ENCODE results near the gene FRMD5.
A peak's percentile ranks its signal among the peaks of the same experiment; 100 is the strongest.

The FRMD5 gene

DNA sequence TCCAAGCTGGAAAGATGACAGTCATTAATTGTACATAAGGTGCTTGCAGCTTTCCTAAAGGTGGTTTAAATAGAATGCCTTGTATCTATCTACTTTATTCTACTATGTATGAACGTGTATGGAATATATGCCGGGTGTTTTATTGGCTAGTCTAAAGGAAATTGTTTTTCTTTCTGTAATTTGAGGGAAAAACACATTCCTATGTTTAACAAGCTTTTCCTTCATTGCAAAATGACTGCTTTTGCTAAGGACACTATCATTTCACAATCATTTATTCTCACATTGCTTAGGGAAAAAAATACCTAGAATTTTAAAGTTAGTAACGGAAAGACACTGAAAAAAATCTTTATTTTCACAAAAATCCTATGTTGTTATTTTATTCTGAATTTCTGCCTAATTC, 226.5 kb downstream of the FRMD5 start:
- Histone ChIP-seq H2AFZ (ENCODE audit: low read depth, low read length) (no peak overlapping the region), H2BK120ac (ENCODE audit: low read depth, low read length) (no peak overlapping the region), H3K18ac (ENCODE audit: low read depth in 1 of 2, low read length in 2 of 2) (no peak overlapping the region), H3K4ac (ENCODE audit: low read depth in 1 of 2, low read length in 2 of 2) (no peak overlapping the region), H2BK5ac (ENCODE audit: low read depth, low read length, poor library complexity, severe bottlenecking) (no peak overlapping the region), H3K9me3 (ENCODE audit: control insufficient read depth, low read length) (no peaks in the 10 kb centered on the region), H4K91ac (ENCODE audit: low read length) (no peak overlapping the region), H3K14ac (ENCODE audit: low read length in 2 of 2) (no peak overlapping the region), H3K36me3 (ENCODE audit: control insufficient read depth in 1 of 2, insufficient read depth in 2 of 2, low read depth in 1 of 2, low read length in 2 of 2) (peaks cover 0 to 3% of the 10 kb centered on the region in 2 experiments), H3K23ac (ENCODE audit: low read length in 2 of 2) (no peak overlapping the region), H4K8ac (ENCODE audit: low read length) (no peak overlapping the region), H2AK5ac (ENCODE audit: low read length, severe bottlenecking) (no peak overlapping the region), H2BK15ac (ENCODE audit: low read depth, poor library complexity, severe bottlenecking) (no peak overlapping the region), H3K4me2 (ENCODE audit: low read length, poor library complexity, severe bottlenecking) (no peak overlapping the region), H3K9ac (ENCODE audit: low read length) (peak overlapping the region; percentile 40), H3K4me1 (ENCODE audit: control insufficient read depth, insufficient read depth, low read depth, low read length) (peaks cover 2% of the 10 kb centered on the region), H3K27me3 (ENCODE audit: control insufficient read depth in 1 of 2, insufficient read depth in 1 of 2, low read length in 2 of 2) (no peaks in the 10 kb centered on the region), H3K4me3 (ENCODE audit: insufficient read depth in 1 of 2, low read depth in 1 of 2, low read length in 2 of 2) (no peak overlapping the region), H3K27ac (ENCODE audit: low read length, poor library complexity, severe bottlenecking) (no peak overlapping the region), H3K79me1 (replicated peaks; ENCODE audit: low read length, poor library complexity, severe bottlenecking) (peaks cover 16% of the 10 kb centered on the region), H2BK12ac (ENCODE audit: low read length in 2 of 2) (no peak overlapping the region)
- no peak for DNase-seq
- WGBS = no CpG with 5 or more reads among the region's 3 CpGs

DNA sequence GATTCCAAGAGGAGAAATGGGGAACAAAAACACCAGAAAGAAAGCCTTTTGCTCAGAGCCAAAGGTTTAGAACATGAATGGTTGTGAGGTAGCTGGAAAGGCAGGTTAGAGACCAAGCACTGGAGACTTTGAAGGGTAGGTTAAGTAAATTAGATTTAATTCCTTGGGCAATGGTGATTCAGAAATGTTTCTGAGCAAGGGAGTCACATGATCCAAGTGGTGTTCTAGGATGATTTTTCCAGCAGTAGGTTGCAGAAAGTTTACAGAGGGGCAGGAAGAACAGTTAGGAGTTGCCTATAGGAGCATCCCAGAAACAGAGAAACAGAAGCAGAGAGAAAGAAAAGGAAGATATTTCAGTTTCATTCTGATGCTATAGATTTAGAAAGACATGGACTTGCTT, 228.4 kb downstream of the FRMD5 start:
- no peak overlapping the region for H2BK12ac ChIP-seq (ENCODE audit: low read length in 2 of 2)
- H2BK15ac ChIP-seq (ENCODE audit: low read depth, poor library complexity, severe bottlenecking) = no peak overlapping the region
- H4K8ac ChIP-seq (ENCODE audit: low read length) = no peak overlapping the region
- H3K4me2 ChIP-seq (ENCODE audit: low read length, poor library complexity, severe bottlenecking) = no peak overlapping the region
- no peak overlapping the region for H3K9ac ChIP-seq (ENCODE audit: low read length)
- no peak overlapping the region for H3K4me3 ChIP-seq (ENCODE audit: insufficient read depth in 1 of 2, low read depth in 1 of 2, low read length in 2 of 2)
- H3K27me3 ChIP-seq (ENCODE audit: control insufficient read depth in 1 of 2, insufficient read depth in 1 of 2, low read length in 2 of 2) = no peaks in the 10 kb centered on the region
- peaks cover 13% of the 10 kb centered on the region for H3K79me1 ChIP-seq (replicated peaks; ENCODE audit: low read length, poor library complexity, severe bottlenecking)
- no peak overlapping the region for H2AFZ ChIP-seq (ENCODE audit: low read depth, low read length)
- no peak overlapping the region for H3K14ac ChIP-seq (ENCODE audit: low read length in 2 of 2)
- H3K23ac ChIP-seq (ENCODE audit: low read length in 2 of 2) = no peak overlapping the region
- peak; percentile 4 for DNase-seq
- H3K36me3 ChIP-seq (ENCODE audit: control insufficient read depth in 1 of 2, insufficient read depth in 2 of 2, low read depth in 1 of 2, low read length in 2 of 2) = peaks cover 0 to 3% of the 10 kb centered on the region in 2 experiments
- no peak overlapping the region for H2BK5ac ChIP-seq (ENCODE audit: low read depth, low read length, poor library complexity, severe bottlenecking)
- H3K9me3 ChIP-seq (ENCODE audit: control insufficient read depth, low read length) = no peaks in the 10 kb centered on the region
- H3K27ac ChIP-seq (ENCODE audit: low read length, poor library complexity, severe bottlenecking) = no peak overlapping the region
- H2AK5ac ChIP-seq (ENCODE audit: low read length, severe bottlenecking) = no peak overlapping the region
- peaks cover 2% of the 10 kb centered on the region for H3K4me1 ChIP-seq (ENCODE audit: control insufficient read depth, insufficient read depth, low read depth, low read length)
- H3K4ac ChIP-seq (ENCODE audit: low read depth in 1 of 2, low read length in 2 of 2) = no peak overlapping the region
- no peak overlapping the region for H3K18ac ChIP-seq (ENCODE audit: low read depth in 1 of 2, low read length in 2 of 2)
- no peak overlapping the region for H4K91ac ChIP-seq (ENCODE audit: low read length)
- no peak overlapping the region for H2BK120ac ChIP-seq (ENCODE audit: low read depth, low read length)

DNA sequence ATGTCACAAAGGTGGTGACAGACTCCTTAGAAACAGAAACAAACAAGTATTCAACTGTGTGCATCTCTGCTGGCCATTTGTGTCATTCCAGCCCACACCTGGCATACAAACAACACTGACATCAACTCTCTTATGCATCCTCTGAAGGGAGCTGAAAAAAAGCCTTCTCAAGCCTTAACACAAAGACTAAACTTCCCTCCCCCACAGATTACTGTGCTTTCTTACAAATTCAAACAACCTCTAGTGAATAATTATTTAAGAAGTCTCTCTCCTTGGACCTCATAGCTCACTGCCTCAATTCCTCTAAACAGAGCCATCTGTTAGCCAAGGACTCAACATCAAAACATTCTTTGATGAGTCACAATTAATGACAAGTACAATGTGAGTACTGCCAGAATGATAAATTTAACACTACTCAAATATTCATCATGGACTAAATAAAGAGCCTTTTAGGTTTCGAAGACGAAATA, 236.2 kb downstream of the FRMD5 start:
- 30% methylated on average over 2 of the region's 2 CpGs for WGBS
- Histone ChIP-seq H2BK5ac (ENCODE audit: low read depth, low read length, poor library complexity, severe bottlenecking) (peak overlapping the region; percentile 35), H3K79me1 (replicated peaks; ENCODE audit: low read length, poor library complexity, severe bottlenecking) (peaks cover 9% of the 10 kb centered on the region), H3K36me3 (ENCODE audit: control insufficient read depth in 1 of 2, insufficient read depth in 2 of 2, low read depth in 1 of 2, low read length in 2 of 2) (no peaks in the 10 kb centered on the region), H3K18ac (ENCODE audit: low read depth in 1 of 2, low read length in 2 of 2) (no peak overlapping the region), H4K8ac (ENCODE audit: low read length) (no peak overlapping the region), H3K23ac (ENCODE audit: low read length in 2 of 2) (no peak overlapping the region), H2AK5ac (ENCODE audit: low read length, severe bottlenecking) (no peak overlapping the region), H3K4me1 (ENCODE audit: control insufficient read depth, insufficient read depth, low read depth, low read length) (peaks cover 7% of the 10 kb centered on the region), H3K27ac (ENCODE audit: low read length, poor library complexity, severe bottlenecking) (peak overlapping the region; percentile 90), H2BK12ac (ENCODE audit: low read length in 2 of 2) (no peak overlapping the region), H3K27me3 (ENCODE audit: control insufficient read depth in 1 of 2, insufficient read depth in 1 of 2, low read length in 2 of 2) (no peaks in the 10 kb centered on the region), H3K14ac (ENCODE audit: low read length in 2 of 2) (no peak overlapping the region), H3K4me3 (ENCODE audit: insufficient read depth in 1 of 2, low read depth in 1 of 2, low read length in 2 of 2) (peak overlapping the region in 1 of 2 experiments; percentile 35), H2AFZ (ENCODE audit: low read depth, low read length) (no peak overlapping the region), H3K4ac (ENCODE audit: low read depth in 1 of 2, low read length in 2 of 2) (no peak overlapping the region), H2BK15ac (ENCODE audit: low read depth, poor library complexity, severe bottlenecking) (no peak overlapping the region), H4K91ac (ENCODE audit: low read length) (no peak overlapping the region), H3K4me2 (ENCODE audit: low read length, poor library complexity, severe bottlenecking) (peak overlapping the region; percentile 18), H3K9ac (ENCODE audit: low read length) (peak overlapping the region; percentile 33), H2BK120ac (ENCODE audit: low read depth, low read length) (no peak overlapping the region), H3K9me3 (ENCODE audit: control insufficient read depth, low read length) (no peaks in the 10 kb centered on the region)
- DNase-seq = peak; percentile 33

GRCh38 chr15:43957724-43958123, 237.3 kb downstream of the FRMD5 start:
- Histone ChIP-seq H3K27ac (ENCODE audit: low read length, poor library complexity, severe bottlenecking) (peak overlapping the region; percentile 62), H3K4me1 (ENCODE audit: control insufficient read depth, insufficient read depth, low read depth, low read length) (peaks cover 7% of the 10 kb centered on the region), H3K18ac (ENCODE audit: low read depth in 1 of 2, low read length in 2 of 2) (no peak overlapping the region), H3K14ac (ENCODE audit: low read length in 2 of 2) (no peak overlapping the region), H3K4me3 (ENCODE audit: insufficient read depth in 1 of 2, low read depth in 1 of 2, low read length in 2 of 2) (no peak overlapping the region), H2BK5ac (ENCODE audit: low read depth, low read length, poor library complexity, severe bottlenecking) (no peak overlapping the region), H3K27me3 (ENCODE audit: control insufficient read depth in 1 of 2, insufficient read depth in 1 of 2, low read length in 2 of 2) (no peaks in the 10 kb centered on the region), H3K4me2 (ENCODE audit: low read length, poor library complexity, severe bottlenecking) (no peak overlapping the region), H3K23ac (ENCODE audit: low read length in 2 of 2) (no peak overlapping the region), H3K9me3 (ENCODE audit: control insufficient read depth, low read length) (no peaks in the 10 kb centered on the region), H3K79me1 (replicated peaks; ENCODE audit: low read length, poor library complexity, severe bottlenecking) (peaks cover 14% of the 10 kb centered on the region), H2AFZ (ENCODE audit: low read depth, low read length) (no peak overlapping the region), H3K4ac (ENCODE audit: low read depth in 1 of 2, low read length in 2 of 2) (no peak overlapping the region), H4K91ac (ENCODE audit: low read length) (no peak overlapping the region), H4K8ac (ENCODE audit: low read length) (no peak overlapping the region), H2AK5ac (ENCODE audit: low read length, severe bottlenecking) (no peak overlapping the region), H3K36me3 (ENCODE audit: control insufficient read depth in 1 of 2, insufficient read depth in 2 of 2, low read depth in 1 of 2, low read length in 2 of 2) (no peaks in the 10 kb centered on the region), H2BK12ac (ENCODE audit: low read length in 2 of 2) (no peak overlapping the region), H2BK120ac (ENCODE audit: low read depth, low read length) (no peak overlapping the region), H2BK15ac (ENCODE audit: low read depth, poor library complexity, severe bottlenecking) (no peak overlapping the region), H3K9ac (ENCODE audit: low read length) (no peak overlapping the region)
- no peak for DNase-seq
- WGBS = 100% methylated on average over 1 of the region's 1 CpG

All from mesenchymal stem cell (in vitro differentiated cells and primary cell).